Measurements from ENCODE around the gene ZNF19. TPM values are rescaled to one million over a fixed set of nuclear protein-coding genes. Genes with fewer than 3 reads are reported as not detected.

The ZNF19 gene
- total RNA-seq (2022; extraction: Qiagen RNA extraction) = 1.6 to 2.6 TPM (median 1.7 TPM) in 5 replicates

DNA sequence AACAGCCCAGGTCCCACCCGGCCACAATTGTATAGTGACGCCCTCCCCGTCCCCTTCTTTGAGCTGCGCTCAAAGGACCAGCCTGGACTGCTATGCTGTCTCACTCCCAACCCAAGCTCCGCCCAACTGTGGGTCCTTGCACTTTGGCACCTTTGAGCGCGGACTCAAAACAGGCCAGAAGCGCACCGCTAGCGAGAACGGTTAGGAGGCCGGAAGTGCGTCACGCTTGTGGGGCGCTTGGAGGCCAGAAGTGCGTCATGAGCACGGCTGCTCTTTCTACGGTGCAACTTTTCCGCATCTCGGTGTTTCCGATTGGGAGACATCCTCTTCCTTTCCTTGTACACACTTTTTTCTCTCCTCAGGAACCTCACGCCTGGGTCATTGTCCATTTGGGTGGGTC, at the start of gene ZNF19:
TSS of gene ZNF19 (minus strand) at position 203 of the 400 bp plus-strand sequence. CDS start 7,210 bp downstream, outside the sequence.

DNA sequence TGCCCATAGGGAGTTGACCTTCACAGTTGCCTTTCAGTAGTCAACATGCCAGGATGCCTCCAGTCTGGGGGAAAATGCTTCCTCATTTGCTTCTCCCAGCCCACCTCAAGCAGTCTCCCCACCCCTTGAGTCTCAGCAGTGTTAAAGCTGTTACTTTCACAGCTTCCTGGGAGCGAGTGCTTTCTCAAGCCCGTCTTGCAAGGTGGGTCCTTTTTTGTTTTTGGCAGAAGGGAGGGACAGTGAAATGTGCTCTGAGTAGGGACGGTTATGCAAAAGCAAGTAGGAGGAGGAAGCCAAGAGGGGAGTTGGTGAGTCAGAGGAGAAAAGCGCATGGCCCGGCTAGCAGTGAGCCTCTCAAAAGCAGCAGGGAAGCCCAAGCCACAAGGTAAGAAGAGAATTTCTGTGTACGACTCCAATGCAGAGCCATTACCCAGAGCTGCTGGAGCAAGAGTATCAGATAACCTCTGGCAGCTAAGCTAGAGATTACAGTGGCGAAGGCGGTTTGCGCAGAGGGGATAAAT, 37.0 kb upstream of the ZNF19 start, which contains the start of gene CHST4:
TSS of gene CHST4 (plus strand) at position 316 of the 521 bp plus-strand sequence. CDS start 10,252 bp downstream, outside the sequence.

DNA sequence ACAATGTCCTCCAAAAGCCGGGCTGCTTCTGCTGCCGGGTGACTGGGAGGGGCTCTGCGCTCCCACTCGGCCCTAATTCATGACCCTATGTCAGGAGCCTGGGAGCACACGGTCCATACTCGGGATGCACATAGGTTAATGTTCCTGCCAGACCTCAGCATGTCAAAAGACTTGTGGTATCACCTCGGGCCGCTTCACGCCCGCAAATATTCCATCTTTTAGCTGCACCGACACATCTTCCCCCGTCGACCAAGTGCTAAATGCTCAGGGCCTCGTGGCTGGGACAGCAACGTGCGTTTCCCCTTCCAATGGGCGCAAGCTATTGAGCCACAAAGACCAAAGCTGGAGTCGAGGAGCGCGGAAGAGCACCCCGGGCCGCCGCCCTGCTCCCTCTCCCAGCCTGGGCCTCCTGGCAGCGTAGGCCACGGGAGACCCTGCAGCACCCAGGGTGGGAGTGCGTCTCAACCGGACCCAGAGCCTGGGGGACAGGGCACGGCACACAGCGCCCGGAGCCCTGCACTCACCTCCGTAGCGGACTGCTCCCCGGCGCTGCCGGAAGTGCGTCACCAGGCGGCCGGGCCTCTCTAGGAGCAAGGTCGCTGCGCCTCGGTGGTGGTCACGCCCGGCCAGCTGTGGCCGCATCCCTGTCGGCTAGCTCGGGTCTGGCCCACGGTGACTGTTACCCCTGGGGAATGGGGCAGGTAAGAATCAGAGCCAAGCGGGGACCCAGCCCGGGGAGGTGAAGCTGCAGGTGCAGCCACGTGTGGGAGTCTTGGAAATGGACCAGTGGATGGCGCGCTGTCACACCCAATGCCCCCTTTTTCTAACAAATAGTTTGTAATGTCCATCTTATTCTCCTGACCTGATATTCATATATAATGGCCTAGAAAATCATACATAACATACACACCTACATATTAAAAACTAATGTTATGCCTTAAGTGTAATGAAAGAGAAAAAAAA, 27.2 kb downstream of the ZNF19 start, which contains the start of gene ZNF23:
TSS of gene ZNF23 (minus strand) at position 562 of the 963 bp plus-strand sequence. CDS start 5,451 bp downstream, outside the sequence.

DNA sequence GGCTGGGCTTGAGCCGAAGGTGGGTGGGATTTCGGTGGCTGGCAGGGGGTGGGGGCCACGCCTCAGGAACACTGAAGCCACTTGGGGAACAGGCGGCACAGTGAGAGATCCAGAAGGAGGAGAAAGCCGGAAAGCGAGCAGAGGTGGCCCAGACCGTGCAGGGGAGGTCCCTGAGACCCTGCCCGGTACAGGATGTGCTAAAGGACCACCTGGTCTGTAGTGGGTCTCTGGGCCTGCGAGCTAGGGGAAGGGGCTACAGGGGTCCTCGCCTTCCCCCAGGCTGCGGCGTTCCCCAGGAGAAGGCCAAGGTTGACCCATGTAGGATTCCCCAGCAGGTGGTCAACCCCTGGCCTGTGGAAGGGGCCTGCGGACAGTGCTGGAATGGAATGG, 47.1 kb downstream of the ZNF19 start, which contains the start of gene TLE7:
TSS of gene TLE7 (minus strand) at position 4 of the 390 bp plus-strand sequence. CDS start 8,730 bp downstream, outside the sequence.

Other genes with a start within 250 kb of the ZNF19 start
- gene CMTR2, start 199.9 kb downstream of the ZNF19 start, total RNA-seq (2022; extraction: Qiagen RNA extraction) = 12.3 to 14.3 TPM (median 13.5 TPM) in 5 replicates
- 5.0 to 7.7 TPM (median 5.9 TPM) in 5 replicates for gene CALB2, start 130.6 kb downstream of the ZNF19 start, total RNA-seq (2022; extraction: Qiagen RNA extraction)
- not detected in 5 replicates for gene TLE7, start 47.3 kb downstream of the ZNF19 start, total RNA-seq (2022; extraction: Qiagen RNA extraction)
- gene ZNF23, start 27.1 kb downstream of the ZNF19 start, total RNA-seq (2022; extraction: Qiagen RNA extraction) = 5.2 to 7.6 TPM (median 5.8 TPM) in 5 replicates
- gene CHST4, start 37.1 kb upstream of the ZNF19 start, total RNA-seq (2022; extraction: Qiagen RNA extraction) = 0.05 to 0.13 TPM (median 0.08 TPM) in 4 of 5 replicates, not detected in the other
- 0.02 to 0.05 TPM (median 0.03 TPM) in 3 of 5 replicates, not detected in the others for gene TAT, start 87.8 kb upstream of the ZNF19 start, total RNA-seq (2022; extraction: Qiagen RNA extraction)
- 0.13 to 0.47 TPM (median 0.25 TPM) in 5 replicates for gene MARVELD3, start 136.9 kb upstream of the ZNF19 start, total RNA-seq (2022; extraction: Qiagen RNA extraction)
- gene PHLPP2, start 235.4 kb upstream of the ZNF19 start, total RNA-seq (2022; extraction: Qiagen RNA extraction) = 8.4 to 10.2 TPM (median 9.6 TPM) in 5 replicates

Measured in A549 treated with CORT108297 at 1 μM for 4 hours (cell line).